Thoracic aorta endothelial cell (primary cell): Measurements from ENCODE around the gene ZCWPW1. TPM values are rescaled to one million over a fixed set of nuclear protein-coding genes. Genes with fewer than 3 reads are reported as not detected.

Source experiments
- total RNA-seq: library from RNA; depleted of rRNA; stranded (reverse); fragments of >200 nt; gene quantifications from 2 replicates; pipeline ENCODE4 v1.2.3, GENCODE V29; 2012

The ZCWPW1 gene
- total RNA-seq, result 0.53 and 0.79 TPM in 2 replicates

GRCh38 chr7:100428199-100428966 lies at the start of gene ZCWPW1:
Gene ZCWPW1, minus strand, starts transcription at chr7:100428703. Its CDS starts 8,054 bp downstream, at chr7:100420649.

GRCh38 chr7:100464210-100464660 lies 35.7 kb upstream of the ZCWPW1 start, which contains the start of gene SPACDR:
Gene SPACDR, minus strand, starts transcription at chr7:100464260. Its CDS starts 235 bp downstream, at chr7:100464025.

GRCh38 chr7:100429637-100430492 lies 1.4 kb upstream of the ZCWPW1 start, which contains the start of gene MEPCE:
Gene MEPCE, plus strand, starts transcription at chr7:100429831. Its CDS starts 188 bp downstream, at chr7:100430019.

GRCh38 chr7:100373261-100373831 lies 55.2 kb downstream of the ZCWPW1 start, which contains the start of gene PILRA:
Gene PILRA, plus strand, starts transcription at chr7:100373487. Its CDS starts 170 bp downstream, at chr7:100373657.

GRCh38 chr7:100358027-100358856 lies 70.3 kb downstream of the ZCWPW1 start, which contains the start of gene PILRB:
Gene PILRB, plus strand, starts transcription at chr7:100358117. Its CDS starts 186 bp downstream, at chr7:100358303.

Other genes with a start within 250 kb of the ZCWPW1 start
- not detected in 2 replicates for gene PVRIG, start 208.8 kb downstream of the ZCWPW1 start, total RNA-seq
- gene SPDYE3, start 121.0 kb downstream of the ZCWPW1 start, total RNA-seq, result not detected in 2 replicates
- 12.4 and 14.9 TPM in 2 replicates for gene PILRB, start 70.6 kb downstream of the ZCWPW1 start, total RNA-seq
- gene PILRA, start 55.2 kb downstream of the ZCWPW1 start, total RNA-seq, result 0.22 and 0.40 TPM in 2 replicates
- gene MEPCE, start 1.1 kb upstream of the ZCWPW1 start, total RNA-seq, result 33.0 and 44.9 TPM in 2 replicates
- 13.9 and 14.5 TPM in 2 replicates for gene PPP1R35, start 7.8 kb upstream of the ZCWPW1 start, total RNA-seq
- 1.7 and 1.9 TPM in 2 replicates for gene SPACDR, start 35.6 kb upstream of the ZCWPW1 start, total RNA-seq
- 45.9 and 54.2 TPM in 2 replicates for gene TSC22D4, start 50.5 kb upstream of the ZCWPW1 start, total RNA-seq
- gene NYAP1, start 55.2 kb upstream of the ZCWPW1 start, total RNA-seq, result 2.7 and 4.1 TPM in 2 replicates
- 33.0 and 36.8 TPM in 2 replicates for gene AGFG2, start 110.5 kb upstream of the ZCWPW1 start, total RNA-seq
- gene SAP25, start 145.2 kb upstream of the ZCWPW1 start, total RNA-seq, result 0.53 TPM in 1 of 2 replicates, not detected in the other
- gene LRCH4, start 157.4 kb upstream of the ZCWPW1 start, total RNA-seq, result 18.6 and 21.3 TPM in 2 replicates
- gene FBXO24, start 157.6 kb upstream of the ZCWPW1 start, total RNA-seq, result 0.14 and 0.27 TPM in 2 replicates
- 1.2 and 1.3 TPM in 2 replicates for gene PCOLCE, start 173.7 kb upstream of the ZCWPW1 start, total RNA-seq
- 6.6 and 6.7 TPM in 2 replicates for gene MOSPD3, start 183.8 kb upstream of the ZCWPW1 start, total RNA-seq
- gene TFR2, start 212.8 kb upstream of the ZCWPW1 start, total RNA-seq, result 0.27 and 0.43 TPM in 2 replicates
- gene ACTL6B, start 227.7 kb upstream of the ZCWPW1 start, total RNA-seq, result not detected in 2 replicates
- gene GNB2, start 245.0 kb upstream of the ZCWPW1 start, total RNA-seq, result 79.8 and 94.3 TPM in 2 replicates